Natural killer cell treated with Interleukin-12 subunit alpha and Interleukin-12 subunit beta and Interleukin-15 and Interleukin-18, amount 100 ng/mL, for 72 hours (primary cell): Measurements from ENCODE around the gene BLOC1S5. TPM values are rescaled to one million over a fixed set of nuclear protein-coding genes. Genes with fewer than 3 reads are reported as not detected.
"Not testable (repeated sequence)": the region's sequence is repeated elsewhere in the genome, so short reads cannot be mapped to it uniquely, and the experiment has no call there.

Experiments
- ATAC-seq, 2 donors: fragments of 150-1000 bp; cut with Tn5 transposase in 1 of 2; sonication (Bioruptor Pico), chemical (Tn5 transposase) in 1 of 2; 2 replicates each; pipeline ENCODE4 v1.10.0; 2021
- DNase-seq: peaks from one replicate; pipeline ENCODE4 v3.0.0; 2022; ENCODE audit warnings: low spot score
- H3K27ac Mint-ChIP-seq, 2 donors: 1 replicate in 1 of 2; 2 replicates in 1 of 2; pipeline ENCODE4 v1.8.0; 2022; ENCODE audit warnings: mixed read lengths in 2 of 2, mild to moderate bottlenecking in 1 of 2, moderate library complexity in 1 of 2
- H3K27me3 Mint-ChIP-seq, 2 donors: 1 replicate in 1 of 2; 2 replicates in 1 of 2; pipeline ENCODE4 v1.8.0; 2022; ENCODE audit warnings: mixed read lengths in 2 of 2
- H3K36me3 Mint-ChIP-seq: one replicate; pipeline ENCODE4 v1.8.0; 2022; ENCODE audit warnings: mixed read lengths
- H3K4me1 Mint-ChIP-seq, 2 donors: 1 replicate in 1 of 2; 2 replicates in 1 of 2; pipeline ENCODE4 v1.8.0; 2022; ENCODE audit warnings: low read depth in 2 of 2, mixed read lengths in 2 of 2, mild to moderate bottlenecking in 1 of 2
- H3K4me3 Mint-ChIP-seq: one replicate; pipeline ENCODE4 v1.8.0; 2022; ENCODE audit warnings: mixed read lengths
- H3K9me3 Mint-ChIP-seq: 2 replicates; pipeline ENCODE4 v1.8.0; 2022; ENCODE audit warnings: mixed read lengths
- total RNA-seq, 2 donors: library from RNA; stranded (reverse); gene quantifications; one replicate each; pipeline ENCODE4 v1.2.3, GENCODE V29; 2022

Gene BLOC1S5
- total RNA-seq, 2 donors from 2014 or later = 12.2 to 15.8 TPM

- H3K9me3 Mint-ChIP-seq, H3K36me3 Mint-ChIP-seq, H3K4me1 Mint-ChIP-seq, H3K27ac Mint-ChIP-seq, H3K4me3 Mint-ChIP-seq, DNase-seq, ATAC-seq, H3K27me3 Mint-ChIP-seq: not testable (repeated sequence)
These were observed 80.2 kb downstream of the BLOC1S5 start for GRCh38 chr6:7983967-7984366.

GRCh38 chr6:7979831-7980230 is 84.4 kb downstream of the BLOC1S5 start:
- H3K4me3 Mint-ChIP-seq = no peak overlapping the region
- DNase-seq (no peak), ATAC-seq (no peak)
- H3K4me1 Mint-ChIP-seq = peaks cover 0 to 2% of the 10 kb centered on the region in 2 donors
- H3K9me3 Mint-ChIP-seq = no peaks in the 10 kb centered on the region
- H3K36me3 Mint-ChIP-seq = no peaks in the 10 kb centered on the region
- no peak overlapping the region for H3K27ac Mint-ChIP-seq
- H3K27me3 Mint-ChIP-seq = peaks cover 10 to 14% of the 10 kb centered on the region in 2 donors

GRCh38 chr6:7978736-7979135 is 85.5 kb downstream of the BLOC1S5 start:
- Mint-ChIP-seq H3K9me3 (no peaks in the 10 kb centered on the region), H3K27me3 (peaks cover 14 to 15% of the 10 kb centered on the region in 2 donors)

GRCh38 chr6:7976485-7977056 is 87.6 kb downstream of the BLOC1S5 start:
- no peak for DNase-seq
- no peak overlapping the region for H3K27ac Mint-ChIP-seq
- peaks cover 0 to 2% of the 10 kb centered on the region in 2 donors for H3K4me1 Mint-ChIP-seq
- H3K27me3 Mint-ChIP-seq = peaks cover 14 to 15% of the 10 kb centered on the region in 2 donors
- H3K4me3 Mint-ChIP-seq = no peak overlapping the region
- no peak for ATAC-seq
- no peaks in the 10 kb centered on the region for H3K36me3 Mint-ChIP-seq
- no peaks in the 10 kb centered on the region for H3K9me3 Mint-ChIP-seq

More at GRCh38 chr6:7978736-7979135, 85.5 kb downstream of the BLOC1S5 start:
- peaks cover 0 to 2% of the 10 kb centered on the region in 2 donors for H3K4me1 Mint-ChIP-seq
- H3K36me3 Mint-ChIP-seq = no peaks in the 10 kb centered on the region
- DNase-seq (no peak), ATAC-seq (no peak)
- H3K4me3 Mint-ChIP-seq = no peak overlapping the region
- H3K27ac Mint-ChIP-seq = no peak overlapping the region

GRCh38 chr6:7975764-7976146 is 88.4 kb downstream of the BLOC1S5 start:
- no peaks in the 10 kb centered on the region for H3K9me3 Mint-ChIP-seq
- H3K36me3 Mint-ChIP-seq = no peaks in the 10 kb centered on the region
- peaks cover 14 to 15% of the 10 kb centered on the region in 2 donors for H3K27me3 Mint-ChIP-seq
- no peak for DNase-seq
- peak overlapping the region; percentile 19 for H3K4me3 Mint-ChIP-seq
- ATAC-seq = no peak
- H3K27ac Mint-ChIP-seq = no peak overlapping the region
- H3K4me1 Mint-ChIP-seq = peaks cover 0 to 2% of the 10 kb centered on the region in 2 donors

- peak in 1 of 2 donors; percentile 41 for ATAC-seq
- peak overlapping the region; percentile 19 for H3K4me3 Mint-ChIP-seq
- no peaks in the 10 kb centered on the region for H3K9me3 Mint-ChIP-seq
These were observed 89.0 kb downstream of the BLOC1S5 start for GRCh38 chr6:7974938-7975763.

GRCh38 chr6:7974565-7974937 is 89.6 kb downstream of the BLOC1S5 start:
- Mint-ChIP-seq H3K27ac (no peak overlapping the region), H3K36me3 (no peaks in the 10 kb centered on the region), H3K4me1 (peaks cover 0 to 2% of the 10 kb centered on the region in 2 donors), H3K9me3 (no peaks in the 10 kb centered on the region), H3K27me3 (peaks cover 14 to 15% of the 10 kb centered on the region in 2 donors), H3K4me3 (no peak overlapping the region)
- DNase-seq (no peak), ATAC-seq (peak in 1 of 2 donors; percentile 32)

More at GRCh38 chr6:7974938-7975763, 89.0 kb downstream of the BLOC1S5 start:
- Mint-ChIP-seq H3K27ac (no peak overlapping the region), H3K27me3 (peaks cover 14 to 15% of the 10 kb centered on the region in 2 donors), H3K4me1 (peaks cover 0 to 2% of the 10 kb centered on the region in 2 donors), H3K36me3 (no peaks in the 10 kb centered on the region)
- DNase-seq = no peak

- Mint-ChIP-seq H3K27me3 (peaks cover 14 to 15% of the 10 kb centered on the region in 2 donors), H3K4me1 (peaks cover 0 to 2% of the 10 kb centered on the region in 2 donors), H3K4me3 (no peak overlapping the region), H3K36me3 (no peaks in the 10 kb centered on the region), H3K9me3 (no peaks in the 10 kb centered on the region), H3K27ac (no peak overlapping the region)
- ATAC-seq = no peak
- DNase-seq = no peak
These were observed 90.6 kb downstream of the BLOC1S5 start for GRCh38 chr6:7973584-7973983.

GRCh38 chr6:7971499-7971898 is 92.7 kb downstream of the BLOC1S5 start:
- ATAC-seq = no peak
- no peaks in the 10 kb centered on the region for H3K36me3 Mint-ChIP-seq
- H3K4me3 Mint-ChIP-seq = no peak overlapping the region
- no peak overlapping the region for H3K27ac Mint-ChIP-seq
- no peak for DNase-seq
- H3K4me1 Mint-ChIP-seq = peaks cover 0 to 2% of the 10 kb centered on the region in 2 donors
- H3K27me3 Mint-ChIP-seq = peaks cover 12 to 14% of the 10 kb centered on the region in 2 donors
- H3K9me3 Mint-ChIP-seq = peaks cover 3% of the 10 kb centered on the region

GRCh38 chr6:7970616-7971015 is 93.6 kb downstream of the BLOC1S5 start:
- H3K27ac Mint-ChIP-seq = no peak overlapping the region
- peaks cover 7 to 14% of the 10 kb centered on the region in 2 donors for H3K27me3 Mint-ChIP-seq
- H3K4me1 Mint-ChIP-seq = peaks cover 0 to 2% of the 10 kb centered on the region in 2 donors
- no peaks in the 10 kb centered on the region for H3K36me3 Mint-ChIP-seq
- DNase-seq (no peak), ATAC-seq (no peak)
- no peak overlapping the region for H3K4me3 Mint-ChIP-seq
- peaks cover 3% of the 10 kb centered on the region for H3K9me3 Mint-ChIP-seq

Other genes with a start within 250 kb of the BLOC1S5 start
- gene TXNDC5, start 153.6 kb downstream of the BLOC1S5 start, total RNA-seq = 100 to 1,000 TPM in 1 of 2 donors, 10 to 100 TPM in 1; 54.9 to 110 TPM
- gene EEF1E1, start 38.2 kb upstream of the BLOC1S5 start, total RNA-seq = 10 to 100 TPM; 35.9 to 38.2 TPM